IMR-90 (cell line): ENCODE data around the gene WDR45B. TPM values are rescaled to one million over a fixed set of nuclear protein-coding genes. Genes with fewer than 3 reads are reported as not detected.

Experiments used
- ATAC-seq: fragments of 200-7000 bp; cut with Tn5 transposase; 2 replicates; pipeline ENCODE4 v1.9.1; 2020; ENCODE audit warnings: low read depth, mild to moderate bottlenecking, moderate library complexity
- BruUV-seq: library from RNA; stranded (reverse); fragments of 400-500 nt; replicated peaks from 2 replicates; lab custom pipeline; 2021; lab: Mats Ljungman, UMichigan
- CTCF ChIA-PET: fragments of 300-600 bp; formaldehyde crosslinking; extraction: SDS; loops from one replicate; lab custom pipeline; 2021; ENCODE audit warnings: antibody characterized with exemption; lab: Yijun Ruan, JAX
- POLR2A ChIA-PET: fragments of 300-600 bp; sonication (Branson Sonifier 250); formaldehyde crosslinking; loops from one replicate; lab custom pipeline; 2022; ENCODE audit warnings: antibody characterized with exemption; ENCODE audit not compliant: unreplicated experiment; lab: Charles Lee
- DNase-seq: peaks from one replicate; pipeline ENCODE4 v3.0.0; 2013
- H2AFZ ChIP-seq: replicated peaks from 2 replicates; pipeline ENCODE3; 2013; ENCODE audit warnings: low read length, mild to moderate bottlenecking; ENCODE audit not compliant: poor library complexity
- H2AK5ac ChIP-seq: 2 replicates; pipeline ENCODE4 v1.6.1; 2013; ENCODE audit warnings: low read depth, low read length, inconsistent platforms
- H2AK9ac ChIP-seq: replicated peaks from 2 replicates; pipeline ENCODE3; 2013; ENCODE audit warnings: mild to moderate bottlenecking, low read depth, low read length, moderate library complexity; ENCODE audit not compliant: poor library complexity
- H2BK120ac ChIP-seq: 2 replicates; pipeline ENCODE4 v1.6.1; 2013; ENCODE audit warnings: low read depth, low read length, inconsistent platforms
- H2BK15ac ChIP-seq: 3 replicates; pipeline ENCODE4 v1.6.1; 2013; ENCODE audit warnings: low read depth, low read length, inconsistent platforms
- H2BK20ac ChIP-seq: 2 replicates; pipeline ENCODE4 v1.6.1; 2013; ENCODE audit warnings: low read depth, mild to moderate bottlenecking, inconsistent platforms, low read length, moderate library complexity
- H2BK5ac ChIP-seq: 2 replicates; pipeline ENCODE4 v1.6.1; 2013; ENCODE audit warnings: mild to moderate bottlenecking, low read depth, low read length, inconsistent platforms; ENCODE audit not compliant: poor library complexity, severe bottlenecking
- H3K14ac ChIP-seq: replicated peaks from 2 replicates; pipeline ENCODE4 v1.6.1; 2013; ENCODE audit warnings: low read depth, low read length, inconsistent platforms
- H3K18ac ChIP-seq: 2 replicates; pipeline ENCODE4 v1.6.1; 2013; ENCODE audit warnings: low read depth, low read length, control low read depth
- H3K23ac ChIP-seq: 2 replicates; pipeline ENCODE4 v1.6.1; 2013; ENCODE audit warnings: low read depth, low read length, inconsistent platforms
- H3K27ac ChIP-seq: 2 replicates; pipeline ENCODE4 v1.5.1; 2013; ENCODE audit warnings: mild to moderate bottlenecking, control low read depth, low read length; ENCODE audit not compliant: insufficient read depth
- H3K27me3 ChIP-seq: 2 replicates; pipeline ENCODE4 v1.6.1; 2013; ENCODE audit warnings: low read length; ENCODE audit not compliant: control insufficient read depth, insufficient read depth
- H3K36me3 ChIP-seq: 2 replicates; pipeline ENCODE4 v1.6.1; 2013; ENCODE audit warnings: low read length, mixed read lengths; ENCODE audit not compliant: control insufficient read depth, insufficient read depth
- H3K4ac ChIP-seq: 2 replicates; pipeline ENCODE4 v1.6.1; 2013; ENCODE audit warnings: low read depth, low read length, inconsistent platforms
- H3K4me1 ChIP-seq: 2 replicates; pipeline ENCODE4 v1.6.1; 2013; ENCODE audit warnings: low read length, mixed read lengths; ENCODE audit not compliant: control insufficient read depth, insufficient read depth
- H3K4me2 ChIP-seq: 2 replicates; pipeline ENCODE4 v1.6.1; 2013; ENCODE audit warnings: low read depth, mild to moderate bottlenecking, control low read depth, low read length, moderate library complexity
- H3K4me3 ChIP-seq: 2 replicates; pipeline ENCODE4 v1.5.1; 2013; ENCODE audit warnings: low read depth, mild to moderate bottlenecking, control low read depth, low read length, moderate library complexity; ENCODE audit not compliant: insufficient read depth
- H3K56ac ChIP-seq: 2 replicates; pipeline ENCODE4 v1.6.1; 2013; ENCODE audit warnings: low read length, inconsistent platforms; ENCODE audit not compliant: insufficient read depth; ENCODE audit errors: extremely low read depth
- H3K79me1 ChIP-seq, 2 experiments: 2 replicates each; pipeline ENCODE4 v1.6.1; 2013; ENCODE audit warnings: low read length in 2 of 2, inconsistent platforms in 1 of 2, low read depth in 1 of 2
- H3K9ac ChIP-seq: 2 replicates; pipeline ENCODE4 v1.6.1; 2013; ENCODE audit warnings: low read depth, low read length, control low read depth
- H3K9me1 ChIP-seq: 2 replicates; pipeline ENCODE4 v1.6.1; 2013; ENCODE audit warnings: low read length, inconsistent platforms; ENCODE audit not compliant: insufficient read depth
- H3K9me3 ChIP-seq: 2 replicates; pipeline ENCODE4 v1.6.1; 2013; ENCODE audit warnings: low read length; ENCODE audit not compliant: control insufficient read depth, insufficient read depth
- H4K20me1 ChIP-seq: 2 replicates; pipeline ENCODE4 v1.6.1; 2013; ENCODE audit warnings: low read length, inconsistent platforms; ENCODE audit not compliant: insufficient read depth
- H4K5ac ChIP-seq: 2 replicates; pipeline ENCODE4 v1.6.1; 2013; ENCODE audit warnings: mild to moderate bottlenecking, low read depth, low read length, control low read depth
- H4K8ac ChIP-seq, 2 experiments: 2 replicates each; pipeline ENCODE4 v1.6.1; 2013; ENCODE audit warnings: low read depth in 2 of 2, low read length in 2 of 2, control low read depth in 1 of 2, inconsistent platforms in 1 of 2
- H4K91ac ChIP-seq: 2 replicates; pipeline ENCODE4 v1.6.1; 2013; ENCODE audit warnings: low read depth, low read length, inconsistent platforms; ENCODE audit not compliant: insufficient read depth
- CTCF ChIP-seq: conservative IDR thresholded peaks from 2 replicates; pipeline ENCODE4 v1.5.1; 2012; ENCODE audit warnings: mild to moderate bottlenecking, low read depth, low read length, improper control_type of control experiment
- ELK1 ChIP-seq: fragments of 150-350 bp; IDR thresholded peaks from 2 replicates; pipeline ENCODE4 v1.6.1; 2016; ENCODE audit warnings: low read depth, mild to moderate bottlenecking, low read length, moderate library complexity, borderline replicate concordance
- MAFK ChIP-seq: IDR thresholded peaks from 2 replicates; pipeline ENCODE4 v1.6.1; 2012; ENCODE audit warnings: low read depth, low read length, improper control_type of control experiment
- MXI1 ChIP-seq: IDR thresholded peaks from 2 replicates; pipeline ENCODE4 v1.6.1; 2012; ENCODE audit warnings: low read depth, mild to moderate bottlenecking, low read length, moderate library complexity, borderline replicate concordance
- RCOR1 ChIP-seq: IDR thresholded peaks from 2 replicates; pipeline ENCODE4 v1.6.1; 2012; ENCODE audit warnings: mild to moderate bottlenecking, low read length, improper control_type of control experiment; ENCODE audit not compliant: insufficient replicate concordance
- USF2 ChIP-seq: fragments of 150-350 bp; IDR thresholded peaks from 2 replicates; pipeline ENCODE4 v1.6.1; 2017; ENCODE audit warnings: mild to moderate bottlenecking, antibody characterized with exemption, low read length, low read depth
- WGBS, 2 experiments: methylation state at CpG; one replicate each; pipeline versions ENCODE4 v1.1.5 to v1.1.7; 2013; ENCODE audit warnings: missing lambda C conversion rate in 2 of 2; ENCODE audit not compliant: insufficient read length in 1 of 2; ENCODE audit errors: extremely low coverage in 2 of 2; 5-methylcytosine and 5-hydroxymethylcytosine counted together
- dilution Hi-C: fragments of 300-500 bp; cut with HindIII; formaldehyde crosslinking; loops from one replicate; pipeline ENCODE4 v1.14.3; 2018; ENCODE audit warnings: low sequenced_read_pairs; ENCODE audit not compliant: unreplicated experiment
- in situ Hi-C: fragments of 300-500 bp; cut with MboI; formaldehyde crosslinking; loops from 3 replicates; pipeline ENCODE4 v1.14.3; 2019; ENCODE audit warnings: low sequenced_read_pairs, inconsistent platforms, mixed read lengths
- intact Hi-C: fragments of 100-400 bp; cut with micrococcal nuclease; formaldehyde crosslinking; loops from 2 replicates; pipeline ENCODE4 v1.10.0; 2022
- polyA plus RNA-seq, 3 experiments: library from polyadenylated mRNA; depleted of rRNA; stranded (reverse); fragments of >200 nt; gene quantifications; 2 replicates each; pipeline ENCODE4 v1.2.3, GENCODE V29; 2012; ENCODE audit warnings: low replicate concordance in 1 of 3
- total RNA-seq: library from RNA; depleted of rRNA; stranded (reverse); fragments of >200 nt; gene quantifications from 2 replicates; pipeline ENCODE4 v1.2.3, GENCODE V29; 2012

Gene WDR45B
- total and polyA plus RNA-seq, 2 of the 4 experiments (the other 2 are of a cell fraction) = 98.2 to 110 TPM

- H2AK9ac ChIP-seq = no peak overlapping the region
- DNase-seq (no peak), ATAC-seq (no peak)
- H3K9me3 ChIP-seq = no peaks in the 10 kb centered on the region
- H3K27me3 ChIP-seq = no peaks in the 10 kb centered on the region
- H3K4me3 ChIP-seq = no peak overlapping the region
- H3K79me1 ChIP-seq = peaks cover 19 to 87% of the 10 kb centered on the region in 2 experiments
- H3K14ac ChIP-seq = no peak overlapping the region
- H2AFZ ChIP-seq = no peak overlapping the region
- no peak overlapping the region for H3K9ac ChIP-seq
- ChIA-PET POLR2A (no interaction called here), CTCF (no interaction called here)
- H4K8ac ChIP-seq = no peak overlapping the region
- no peak overlapping the region for H3K23ac ChIP-seq
- no peak overlapping the region for H3K4me2 ChIP-seq
- H2AK5ac ChIP-seq = no peak overlapping the region
- intact Hi-C loops (no loop called here), in situ Hi-C loops (no loop called here), dilution Hi-C loops (no loop called here)
- H2BK5ac ChIP-seq = no peak overlapping the region
- no peak overlapping the region for H2BK20ac ChIP-seq
- H3K4me1 ChIP-seq = peaks cover 7% of the 10 kb centered on the region
- TF ChIP-seq ELK1 = no peak
- TF ChIP-seq MXI1 = no peak
- TF ChIP-seq USF2 = no peak
- TF ChIP-seq RCOR1 = no peak
- TF ChIP-seq CTCF = no peak
- TF ChIP-seq MAFK = no peak
- no peak overlapping the region for H4K91ac ChIP-seq
- no peak overlapping the region for H3K56ac ChIP-seq
- BruUV-seq = no TSS peak
- peaks cover 11% of the 10 kb centered on the region for H3K9me1 ChIP-seq
- no peak overlapping the region for H4K5ac ChIP-seq
- H2BK15ac ChIP-seq = no peak overlapping the region
- H3K4ac ChIP-seq = no peak overlapping the region
- 99% methylated on average over 23 of the region's 37 CpGs; no CpG with 5 or more reads in 1 of the 2 experiments for WGBS, 2 experiments
- no peak overlapping the region for H3K27ac ChIP-seq
- H3K36me3 ChIP-seq = peaks cover 79% of the 10 kb centered on the region
- H4K20me1 ChIP-seq = peaks cover 12% of the 10 kb centered on the region
- H2BK120ac ChIP-seq = no peak overlapping the region
- no peak overlapping the region for H3K18ac ChIP-seq
Measured at GRCh38 chr17:82600731-82601446, 47.4 kb downstream of the WDR45B start.
